Activated naive CD4-positive, alpha-beta T cell treated with anti-CD3 and anti-CD28 coated beads, Interleukin-2, amount 50 U/mL, for 24 hours (primary cell): Measurements from ENCODE around the gene MICU1.
A peak's percentile ranks its signal among the peaks of the same experiment; 100 is the strongest.

Source experiments
- H3K27ac Mint-ChIP-seq: one replicate; pipeline ENCODE4 v1.8.0; 2021; ENCODE audit warnings: mild to moderate bottlenecking, mixed read lengths
- H3K27me3 Mint-ChIP-seq: one replicate; pipeline ENCODE4 v1.8.0; 2021; ENCODE audit warnings: mixed read lengths
- H3K36me3 Mint-ChIP-seq: one replicate; pipeline ENCODE4 v1.8.0; 2021; ENCODE audit warnings: mixed read lengths
- H3K4me1 Mint-ChIP-seq: one replicate; pipeline ENCODE4 v1.8.0; 2021; ENCODE audit warnings: mixed read lengths
- H3K4me3 Mint-ChIP-seq: one replicate; pipeline ENCODE4 v1.8.0; 2021; ENCODE audit warnings: mild to moderate bottlenecking, mixed read lengths
- H3K9me3 Mint-ChIP-seq: one replicate; pipeline ENCODE4 v1.8.0; 2021; ENCODE audit warnings: mixed read lengths

The MICU1 gene

DNA sequence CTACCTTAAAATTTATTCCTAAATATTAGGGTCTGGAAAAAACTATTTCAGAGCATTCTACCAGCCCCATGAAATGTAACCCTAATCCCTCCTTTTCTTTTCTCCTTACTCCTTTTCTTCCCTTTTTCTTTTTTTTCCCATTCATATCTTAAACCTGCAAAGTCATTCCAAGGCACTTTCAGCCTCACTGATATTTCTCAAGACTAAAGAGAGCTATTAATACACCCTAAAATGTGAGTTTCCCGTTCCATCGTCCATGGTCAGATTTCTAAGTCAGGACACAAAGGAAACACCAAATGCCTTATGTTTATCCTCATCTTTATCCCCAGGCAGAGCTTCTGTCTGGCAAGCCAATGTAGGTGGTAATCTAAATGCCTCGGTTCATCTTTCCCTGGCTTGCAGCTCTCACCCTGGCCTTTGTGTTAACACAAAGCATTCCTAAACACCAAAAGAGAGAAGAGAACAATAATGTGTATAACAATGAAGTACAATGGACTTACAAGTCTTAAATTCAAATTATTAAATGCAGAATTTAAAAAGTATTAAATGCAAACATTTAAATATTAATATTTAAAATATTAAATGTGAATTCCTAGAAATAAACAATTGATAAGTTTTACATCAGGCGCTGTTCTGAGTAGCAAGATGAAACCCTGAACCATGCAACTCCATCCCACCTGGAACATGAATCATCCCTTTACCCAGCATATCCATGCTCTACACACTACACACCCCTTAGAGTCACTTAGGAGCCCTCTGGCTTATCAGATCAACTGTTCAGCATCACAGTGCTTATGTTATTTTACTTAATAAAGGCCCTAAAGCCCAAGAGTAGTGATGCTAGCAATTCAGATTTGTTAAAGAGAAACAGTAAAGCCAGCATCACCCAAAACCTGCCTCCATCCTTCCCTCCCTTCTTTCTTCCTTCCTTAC lies 26.8 kb downstream of the MICU1 start:
- H3K4me1 Mint-ChIP-seq = peaks cover 7% of the 10 kb centered on the region
- H3K4me3 Mint-ChIP-seq = no peak overlapping the region
- H3K36me3 Mint-ChIP-seq = peaks cover 10% of the 10 kb centered on the region
- H3K9me3 Mint-ChIP-seq = no peaks in the 10 kb centered on the region
- H3K27me3 Mint-ChIP-seq = no peaks in the 10 kb centered on the region
- no peak overlapping the region for H3K27ac Mint-ChIP-seq

DNA sequence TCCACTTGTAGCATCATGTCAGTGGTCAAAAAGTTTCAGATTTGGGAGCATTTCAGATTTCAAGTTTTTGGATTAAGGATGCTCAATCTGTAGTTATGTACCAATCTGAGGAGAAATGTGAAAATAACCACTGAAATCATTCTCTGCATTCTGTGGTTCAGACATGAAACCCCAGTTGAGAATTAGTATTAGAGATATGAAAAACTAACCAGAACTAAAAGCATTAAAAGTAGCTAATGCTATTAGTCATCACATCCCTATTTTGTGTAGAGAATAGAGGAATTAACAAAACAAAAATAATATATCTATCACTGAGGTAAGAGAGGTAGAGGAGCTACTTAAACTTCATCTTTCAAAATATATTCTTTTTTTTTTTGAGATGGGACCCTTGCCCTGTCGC lies 28.0 kb downstream of the MICU1 start:
- H3K36me3 Mint-ChIP-seq = peaks cover 17% of the 10 kb centered on the region
- H3K4me3 Mint-ChIP-seq = no peak overlapping the region
- no peaks in the 10 kb centered on the region for H3K9me3 Mint-ChIP-seq
- peaks cover 13% of the 10 kb centered on the region for H3K4me1 Mint-ChIP-seq
- no peaks in the 10 kb centered on the region for H3K27me3 Mint-ChIP-seq
- no peak overlapping the region for H3K27ac Mint-ChIP-seq

GRCh38 chr10:72595436-72595835 lies 30.4 kb downstream of the MICU1 start:
- Mint-ChIP-seq H3K4me3 (no peak overlapping the region), H3K27ac (no peak overlapping the region), H3K36me3 (peaks cover 21% of the 10 kb centered on the region), H3K9me3 (no peaks in the 10 kb centered on the region), H3K27me3 (no peaks in the 10 kb centered on the region), H3K4me1 (peaks cover 25% of the 10 kb centered on the region)

GRCh38 chr10:72593963-72594362 lies 31.9 kb downstream of the MICU1 start:
- Mint-ChIP-seq H3K4me3 (no peak overlapping the region), H3K27me3 (no peaks in the 10 kb centered on the region), H3K36me3 (peaks cover 16% of the 10 kb centered on the region), H3K9me3 (no peaks in the 10 kb centered on the region), H3K4me1 (peaks cover 26% of the 10 kb centered on the region), H3K27ac (no peak overlapping the region)

- Mint-ChIP-seq H3K4me3 (no peak overlapping the region), H3K36me3 (peaks cover 9% of the 10 kb centered on the region), H3K27ac (peak overlapping the region; percentile 21), H3K4me1 (peaks cover 28% of the 10 kb centered on the region), H3K9me3 (no peaks in the 10 kb centered on the region), H3K27me3 (no peaks in the 10 kb centered on the region)
Observed at GRCh38 chr10:72588266-72588665, 37.6 kb downstream of the MICU1 start.

GRCh38 chr10:72587568-72587967 lies 38.3 kb downstream of the MICU1 start:
- Mint-ChIP-seq H3K4me3 (no peak overlapping the region), H3K27me3 (no peaks in the 10 kb centered on the region), H3K27ac (no peak overlapping the region), H3K36me3 (peaks cover 10% of the 10 kb centered on the region), H3K4me1 (peaks cover 28% of the 10 kb centered on the region), H3K9me3 (no peaks in the 10 kb centered on the region)

DNA sequence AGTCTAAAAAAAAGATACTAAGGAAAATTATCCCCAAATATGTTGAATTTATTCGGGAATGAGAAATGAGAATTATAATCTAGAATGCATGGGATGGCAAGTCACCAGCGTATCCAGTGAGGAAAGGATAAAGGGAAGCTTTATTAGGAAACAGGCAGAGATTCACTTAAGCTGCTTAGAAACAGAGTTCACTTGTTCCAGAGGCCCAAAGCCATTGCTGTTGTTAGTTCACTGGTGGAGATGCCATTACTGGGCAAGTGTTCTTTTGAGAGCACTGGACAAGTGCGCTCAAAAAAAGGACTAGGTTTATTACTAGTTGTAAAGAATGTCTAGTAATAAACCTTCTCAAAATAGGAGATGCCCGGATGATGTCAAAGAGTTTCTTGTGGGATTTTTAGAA lies 51.2 kb downstream of the MICU1 start:
- H3K9me3 Mint-ChIP-seq = no peaks in the 10 kb centered on the region
- H3K4me3 Mint-ChIP-seq = no peak overlapping the region
- H3K27ac Mint-ChIP-seq = no peak overlapping the region
- H3K36me3 Mint-ChIP-seq = peaks cover 5% of the 10 kb centered on the region
- H3K4me1 Mint-ChIP-seq = peaks cover 15% of the 10 kb centered on the region
- no peaks in the 10 kb centered on the region for H3K27me3 Mint-ChIP-seq

GRCh38 chr10:72573079-72573478 lies 52.8 kb downstream of the MICU1 start:
- Mint-ChIP-seq H3K4me1 (peaks cover 19% of the 10 kb centered on the region), H3K36me3 (peaks cover 5% of the 10 kb centered on the region), H3K27me3 (no peaks in the 10 kb centered on the region), H3K27ac (no peak overlapping the region), H3K9me3 (no peaks in the 10 kb centered on the region), H3K4me3 (no peak overlapping the region)

GRCh38 chr10:72567889-72568640 lies 57.8 kb downstream of the MICU1 start:
- peaks cover 23% of the 10 kb centered on the region for H3K4me1 Mint-ChIP-seq
- H3K9me3 Mint-ChIP-seq = no peaks in the 10 kb centered on the region
- no peak overlapping the region for H3K4me3 Mint-ChIP-seq
- peaks cover 17% of the 10 kb centered on the region for H3K36me3 Mint-ChIP-seq
- no peak overlapping the region for H3K27ac Mint-ChIP-seq
- H3K27me3 Mint-ChIP-seq = no peaks in the 10 kb centered on the region

DNA sequence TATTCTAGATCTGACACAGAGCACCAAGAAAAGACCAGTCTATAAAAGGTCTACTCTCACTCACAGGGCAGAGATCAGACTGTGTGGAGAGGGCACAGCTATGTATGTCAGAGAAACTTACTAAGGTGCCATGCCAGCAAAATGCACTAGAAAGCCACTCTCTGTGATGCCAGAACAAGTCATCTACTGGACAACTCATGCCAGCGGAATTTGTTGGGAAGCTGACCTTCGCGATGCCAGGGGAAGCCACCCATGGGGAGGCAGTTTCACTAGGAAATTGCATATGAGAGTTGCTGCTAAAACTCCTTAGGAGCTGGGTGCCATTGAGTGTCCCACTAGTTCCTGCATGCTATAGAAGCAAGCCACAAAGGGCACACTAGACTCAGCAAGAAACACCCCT lies 58.5 kb downstream of the MICU1 start:
- Mint-ChIP-seq H3K27ac (no peak overlapping the region), H3K27me3 (no peaks in the 10 kb centered on the region), H3K4me3 (no peak overlapping the region), H3K4me1 (peaks cover 25% of the 10 kb centered on the region), H3K36me3 (peaks cover 21% of the 10 kb centered on the region), H3K9me3 (no peaks in the 10 kb centered on the region)

- H3K36me3 Mint-ChIP-seq = peaks cover 36% of the 10 kb centered on the region
Observed at GRCh38 chr10:72564596-72564995, 61.3 kb downstream of the MICU1 start.

GRCh38 chr10:72563327-72563932 lies 62.4 kb downstream of the MICU1 start:
- peak overlapping the region; percentile 75 for H3K27ac Mint-ChIP-seq
- H3K4me1 Mint-ChIP-seq = peaks cover 28% of the 10 kb centered on the region
- H3K36me3 Mint-ChIP-seq = peaks cover 41% of the 10 kb centered on the region
- peak overlapping the region; percentile 24 for H3K4me3 Mint-ChIP-seq
- H3K27me3 Mint-ChIP-seq = no peaks in the 10 kb centered on the region
- no peaks in the 10 kb centered on the region for H3K9me3 Mint-ChIP-seq

More at GRCh38 chr10:72564596-72564995, 61.3 kb downstream of the MICU1 start:
- Mint-ChIP-seq H3K9me3 (no peaks in the 10 kb centered on the region), H3K4me3 (no peak overlapping the region), H3K27me3 (no peaks in the 10 kb centered on the region), H3K4me1 (peaks cover 29% of the 10 kb centered on the region), H3K27ac (peak overlapping the region; percentile 32)

- Mint-ChIP-seq H3K27me3 (no peaks in the 10 kb centered on the region), H3K9me3 (no peaks in the 10 kb centered on the region), H3K36me3 (peaks cover 45% of the 10 kb centered on the region), H3K4me1 (peaks cover 25% of the 10 kb centered on the region), H3K27ac (no peak overlapping the region), H3K4me3 (no peak overlapping the region)
Observed at GRCh38 chr10:72561745-72562166, 64.1 kb downstream of the MICU1 start.

- Mint-ChIP-seq H3K27me3 (no peaks in the 10 kb centered on the region), H3K4me3 (no peak overlapping the region), H3K9me3 (no peaks in the 10 kb centered on the region), H3K27ac (no peak overlapping the region), H3K36me3 (peaks cover 30% of the 10 kb centered on the region), H3K4me1 (peaks cover 6% of the 10 kb centered on the region)
Observed at GRCh38 chr10:72557362-72557761, 68.5 kb downstream of the MICU1 start.

GRCh38 chr10:72552857-72553256 lies 73.0 kb downstream of the MICU1 start:
- Mint-ChIP-seq H3K27ac (no peak overlapping the region), H3K9me3 (no peaks in the 10 kb centered on the region), H3K4me3 (no peak overlapping the region), H3K36me3 (peaks cover 12% of the 10 kb centered on the region), H3K4me1 (no peaks in the 10 kb centered on the region), H3K27me3 (no peaks in the 10 kb centered on the region)

GRCh38 chr10:72550239-72550638 lies 75.6 kb downstream of the MICU1 start:
- Mint-ChIP-seq H3K36me3 (peaks cover 25% of the 10 kb centered on the region), H3K4me3 (no peak overlapping the region), H3K27me3 (no peaks in the 10 kb centered on the region), H3K27ac (no peak overlapping the region), H3K9me3 (no peaks in the 10 kb centered on the region), H3K4me1 (no peaks in the 10 kb centered on the region)
